Measurements from ENCODE around the gene RINL.
"Not testable (repeated sequence)": the region's sequence is repeated elsewhere in the genome, so short reads cannot be mapped to it uniquely, and the experiment has no call there.

Gene RINL

DNA sequence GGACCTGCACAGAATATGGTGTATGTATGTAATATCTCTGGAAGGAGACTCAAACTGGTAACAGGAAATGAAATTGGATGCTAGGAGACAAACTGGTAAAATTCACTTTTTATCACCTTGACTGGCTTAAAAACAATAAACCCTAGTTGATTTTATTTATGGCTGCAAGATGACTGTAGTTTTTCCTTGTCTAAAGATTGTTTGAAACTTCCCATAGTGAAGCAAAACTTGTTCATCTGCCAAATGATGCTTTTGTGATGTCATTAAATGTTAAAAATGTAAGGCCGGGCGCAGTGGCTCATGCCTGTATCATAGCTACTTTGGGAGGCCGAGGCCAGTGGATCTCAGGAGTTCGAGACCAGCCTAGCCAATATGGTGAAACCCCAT lies 44.0 kb downstream of the RINL start:
- DNase-seq (ENCODE audit: low spot score), result no peak

- DNase-seq (ENCODE audit: low spot score), result no peak
Measured at GRCh38 chr19:38833092-38833425, 45.0 kb downstream of the RINL start.

GRCh38 chr19:38831142-38831605 lies 46.9 kb downstream of the RINL start:
- peak; percentile 46 for DNase-seq (ENCODE audit: low spot score)

DNA sequence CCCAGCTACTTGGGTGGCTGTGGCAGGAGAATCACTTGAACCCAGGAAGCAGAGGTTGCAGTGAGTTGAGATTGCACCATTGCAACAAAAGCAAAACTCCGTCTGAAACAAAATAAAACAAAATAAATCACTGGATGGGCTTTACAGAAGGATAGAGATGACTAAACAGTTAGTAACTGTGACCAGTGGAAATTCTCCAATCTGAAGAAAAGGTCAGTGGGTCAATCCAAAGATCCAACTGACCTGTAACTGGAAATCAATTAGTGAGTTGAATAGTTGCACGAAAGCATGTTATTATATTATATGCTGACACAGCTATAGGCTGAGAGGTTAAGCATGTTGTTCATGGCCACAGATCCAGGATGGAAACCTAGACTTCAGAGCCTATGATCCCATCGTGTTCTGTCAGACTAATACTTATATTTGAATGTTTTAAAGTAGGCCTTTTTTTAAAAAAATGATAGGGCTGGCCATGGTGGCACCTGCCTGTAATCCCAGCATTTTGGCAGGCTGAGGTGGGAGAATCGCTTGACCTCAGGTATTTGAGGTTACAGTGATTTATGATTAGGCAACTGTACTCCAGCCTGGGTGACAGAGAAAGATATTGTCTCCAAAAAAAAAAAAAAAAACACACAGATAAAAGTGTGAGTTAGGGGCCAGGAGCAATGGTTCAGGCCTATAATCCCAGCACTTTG lies 47.9 kb downstream of the RINL start:
- no peak for DNase-seq (ENCODE audit: low spot score)

GRCh38 chr19:38829203-38829602 lies 48.9 kb downstream of the RINL start:
- not testable (repeated sequence) for DNase-seq (ENCODE audit: low spot score)

DNA sequence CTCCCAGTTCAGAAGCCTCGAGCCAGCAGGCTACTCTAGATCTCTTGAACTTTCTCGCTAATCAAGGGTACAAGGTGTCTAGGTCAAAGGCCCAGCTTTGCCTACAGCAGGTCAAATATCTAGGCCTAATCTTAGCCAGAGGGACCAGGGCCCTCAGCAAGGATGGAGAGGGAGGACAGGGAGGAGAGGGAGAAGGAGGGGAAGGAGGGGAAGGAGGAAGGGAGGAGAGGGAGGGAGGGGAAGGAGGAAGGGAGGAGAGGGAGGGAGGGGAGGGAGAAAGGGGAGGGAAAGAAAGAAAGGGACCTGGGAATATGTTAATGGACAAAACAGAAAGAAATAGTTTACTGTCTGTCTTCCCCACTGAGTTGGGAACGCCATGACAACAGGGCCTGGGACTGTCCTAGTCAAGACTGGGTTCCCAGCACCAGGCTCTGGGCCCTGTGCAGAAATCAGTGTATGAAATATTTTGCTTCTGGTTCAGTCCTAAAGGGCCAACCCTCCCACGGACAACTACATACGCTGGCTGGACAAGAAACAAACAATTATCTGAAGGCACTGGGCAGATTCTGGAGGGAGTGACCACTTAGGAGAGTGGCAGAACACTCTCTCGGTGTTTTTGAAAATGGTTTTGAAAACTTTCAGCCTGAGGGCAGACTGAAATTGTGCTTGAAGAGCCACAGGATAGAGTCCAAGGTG lies 51.1 kb downstream of the RINL start:
- DNase-seq (ENCODE audit: low spot score), result no peak

DNA sequence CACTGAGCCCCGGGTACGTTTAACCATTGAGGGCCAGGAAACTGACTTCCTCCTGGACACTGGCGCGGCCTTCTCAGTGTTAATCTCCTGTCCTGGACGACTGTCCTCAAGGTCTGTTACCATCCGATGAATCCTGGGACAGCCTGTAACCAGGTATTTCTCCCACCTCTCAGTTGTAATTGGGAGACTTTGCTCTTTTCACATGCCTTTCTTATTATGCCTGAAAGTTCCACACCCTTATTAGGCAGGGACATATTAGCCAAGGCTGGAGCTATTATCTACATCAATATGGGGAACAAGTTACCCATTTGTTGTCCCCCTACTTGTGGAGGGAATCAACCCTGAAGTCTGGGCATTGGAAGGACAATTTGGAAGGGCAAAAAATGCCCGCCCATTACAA lies 52.1 kb downstream of the RINL start:
- not testable (repeated sequence) for DNase-seq (ENCODE audit: low spot score)

DNA sequence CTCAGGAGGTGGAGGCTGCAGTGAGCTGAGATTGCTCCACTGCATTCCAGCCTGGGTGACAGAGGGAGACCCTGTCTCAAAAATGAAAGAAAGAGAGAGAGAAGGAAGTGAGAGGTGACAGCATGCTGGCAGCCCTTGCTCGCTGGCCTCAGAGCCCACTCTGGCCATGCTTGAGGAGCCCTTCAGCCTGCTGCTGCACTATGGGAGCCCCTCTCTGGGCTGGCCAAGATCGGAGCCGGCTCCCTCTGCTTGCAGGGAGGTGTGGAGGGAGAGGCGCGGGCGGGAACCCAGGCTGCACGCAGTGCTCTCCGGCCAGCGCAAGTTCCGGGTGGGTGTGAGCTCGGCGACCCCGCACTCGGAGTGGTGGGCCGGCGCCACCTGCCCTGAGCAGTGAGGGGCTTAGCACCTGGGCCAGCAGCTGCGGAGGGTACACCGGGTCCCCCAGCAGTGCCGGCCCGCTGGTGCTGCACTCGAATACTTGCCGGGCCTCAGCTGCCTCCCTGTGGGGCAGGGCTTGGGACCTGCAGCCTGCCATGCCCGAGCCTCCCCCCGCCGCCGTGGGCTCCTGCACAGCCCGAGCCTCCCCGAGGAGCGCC lies 56.7 kb downstream of the RINL start:
- DNase-seq (ENCODE audit: low spot score), result not testable (repeated sequence)

DNA sequence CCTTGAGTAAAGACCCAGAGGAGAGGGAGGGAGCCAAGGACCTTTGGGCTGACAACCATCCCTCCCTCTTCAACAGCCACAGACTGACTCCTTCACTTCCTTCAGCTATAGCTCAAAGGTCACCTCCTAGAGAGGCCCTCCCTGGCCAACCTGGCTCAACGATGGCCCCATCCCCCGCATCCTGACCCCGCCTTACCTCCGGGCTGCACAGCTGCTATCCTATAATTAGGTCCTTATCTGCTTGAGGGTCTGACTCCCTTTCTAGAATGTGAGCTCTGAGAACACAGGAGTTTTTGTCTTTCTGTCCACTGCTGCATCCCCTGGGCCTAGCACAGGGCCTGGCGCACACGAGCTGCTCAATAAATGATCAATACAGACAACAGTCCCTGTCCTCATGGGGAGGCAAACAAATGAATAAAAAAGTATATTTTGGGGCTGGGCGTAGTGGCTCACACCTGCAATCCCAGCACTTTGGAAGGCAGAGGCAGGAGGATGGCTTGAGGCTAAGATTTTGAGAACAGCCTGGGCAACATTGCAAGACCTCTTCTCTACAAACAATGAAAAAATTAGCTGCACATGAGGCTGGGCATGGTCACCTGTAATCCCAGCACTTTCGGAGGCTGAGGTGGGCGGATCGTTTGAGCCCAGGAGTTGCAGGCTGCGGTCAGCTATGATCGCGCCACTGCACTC lies 58.7 kb downstream of the RINL start:
- no peak for DNase-seq (ENCODE audit: low spot score)
